Measurements from ENCODE around the gene SLCO2A1.
"Not testable (repeated sequence)": the region's sequence is repeated elsewhere in the genome, so short reads cannot be mapped to it uniquely, and the experiment has no call there.

Gene SLCO2A1

GRCh38 chr3:134029734-134030378 lies at the start of gene SLCO2A1:
TSS of gene SLCO2A1 (minus strand) at chr3:134029925. CDS start at chr3:134029802, 123 bp downstream.
- peak; percentile 29 for DNase-seq

- no peak for DNase-seq
These were observed 49.4 kb upstream of the SLCO2A1 start for GRCh38 chr3:134079111-134079547.

DNA sequence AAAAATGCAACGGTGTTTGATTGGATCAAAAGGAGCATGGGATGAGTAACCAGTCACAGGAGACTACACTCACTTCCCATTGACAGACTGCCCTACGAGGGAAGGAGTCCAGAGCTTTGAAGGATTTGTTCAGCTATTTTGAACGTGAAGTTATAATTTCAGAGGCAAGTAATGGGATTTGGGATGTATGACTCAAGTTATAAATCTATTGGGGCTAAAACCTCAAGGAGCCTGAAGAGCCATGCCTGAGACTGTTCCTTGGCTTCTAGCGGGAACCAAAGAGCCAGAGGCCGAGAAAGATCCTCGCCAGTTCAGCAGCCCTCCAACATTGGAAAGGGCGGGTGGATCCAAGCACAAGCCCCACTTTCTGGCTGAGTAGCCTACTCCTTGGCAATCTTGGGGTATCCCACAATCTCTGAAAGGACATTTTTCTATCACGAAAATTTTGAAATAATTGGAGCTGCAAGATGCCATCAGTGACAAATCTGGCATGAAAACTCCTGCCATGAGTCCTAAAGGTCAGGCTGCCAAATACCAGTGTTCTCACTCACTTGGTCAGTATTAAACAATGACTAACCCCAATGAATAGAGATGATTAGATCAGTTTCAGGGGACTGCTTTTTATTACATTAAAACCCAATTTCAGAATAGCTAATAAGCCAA lies 48.6 kb upstream of the SLCO2A1 start:
- DNase-seq = no peak

DNA sequence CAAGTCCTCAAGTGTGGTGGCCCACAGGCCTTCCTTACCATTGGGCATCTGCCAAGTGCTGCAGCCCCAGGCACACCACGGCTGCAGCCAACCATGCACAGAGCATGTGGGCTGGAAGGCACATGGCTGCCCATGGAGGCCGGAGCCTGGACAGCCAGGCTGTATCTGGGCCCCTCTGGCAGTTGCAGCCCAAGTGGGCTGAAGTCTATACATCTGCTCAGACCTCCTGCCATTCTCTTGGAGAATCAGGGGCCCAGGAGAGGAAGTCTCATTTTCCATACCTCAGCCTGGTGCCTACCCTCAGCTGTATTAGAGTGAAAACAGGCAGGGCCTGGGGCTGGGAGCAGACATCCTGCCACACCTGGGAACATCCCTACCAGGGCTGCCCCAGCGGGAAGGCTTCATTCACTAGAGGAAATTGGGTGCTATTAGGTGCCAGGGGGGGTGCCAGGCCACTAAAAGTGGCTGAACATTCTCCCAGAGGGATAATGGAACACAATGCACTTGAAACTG lies 48.0 kb upstream of the SLCO2A1 start:
- no peak for DNase-seq

DNA sequence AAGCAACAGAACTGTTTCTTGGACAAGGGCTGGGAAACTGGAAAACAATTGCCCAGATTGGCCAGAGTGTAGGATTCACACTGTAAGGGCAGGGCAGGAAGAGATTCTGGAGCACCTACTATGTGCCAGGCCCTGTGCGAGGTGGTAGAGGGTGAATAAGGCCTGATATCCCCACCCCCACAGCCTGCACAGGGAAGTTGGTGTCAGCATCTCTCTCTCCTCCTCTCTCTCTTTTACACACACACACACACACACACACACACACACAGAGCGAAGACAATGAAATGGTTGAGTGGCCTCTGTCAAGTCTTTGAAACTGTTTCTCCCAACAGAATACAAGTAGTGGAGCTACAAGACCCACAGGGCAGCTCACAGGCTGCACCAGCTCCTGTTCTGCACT lies 47.1 kb upstream of the SLCO2A1 start:
- no peak for DNase-seq

GRCh38 chr3:134075846-134076245 lies 46.1 kb upstream of the SLCO2A1 start:
- no peak for DNase-seq

DNA sequence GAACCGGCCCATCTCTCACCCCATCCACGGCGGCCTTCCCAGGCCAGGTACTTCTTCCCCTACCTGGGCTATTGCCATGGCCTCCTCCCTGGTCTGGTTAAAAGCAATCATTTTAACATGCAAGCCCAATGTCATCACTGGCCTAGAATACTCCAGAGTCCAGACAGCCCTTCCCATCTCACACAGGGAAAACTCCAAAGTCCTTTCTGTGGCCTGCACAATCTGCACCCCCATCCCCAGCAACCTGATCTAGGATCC lies 45.8 kb upstream of the SLCO2A1 start:
- DNase-seq = no peak

DNA sequence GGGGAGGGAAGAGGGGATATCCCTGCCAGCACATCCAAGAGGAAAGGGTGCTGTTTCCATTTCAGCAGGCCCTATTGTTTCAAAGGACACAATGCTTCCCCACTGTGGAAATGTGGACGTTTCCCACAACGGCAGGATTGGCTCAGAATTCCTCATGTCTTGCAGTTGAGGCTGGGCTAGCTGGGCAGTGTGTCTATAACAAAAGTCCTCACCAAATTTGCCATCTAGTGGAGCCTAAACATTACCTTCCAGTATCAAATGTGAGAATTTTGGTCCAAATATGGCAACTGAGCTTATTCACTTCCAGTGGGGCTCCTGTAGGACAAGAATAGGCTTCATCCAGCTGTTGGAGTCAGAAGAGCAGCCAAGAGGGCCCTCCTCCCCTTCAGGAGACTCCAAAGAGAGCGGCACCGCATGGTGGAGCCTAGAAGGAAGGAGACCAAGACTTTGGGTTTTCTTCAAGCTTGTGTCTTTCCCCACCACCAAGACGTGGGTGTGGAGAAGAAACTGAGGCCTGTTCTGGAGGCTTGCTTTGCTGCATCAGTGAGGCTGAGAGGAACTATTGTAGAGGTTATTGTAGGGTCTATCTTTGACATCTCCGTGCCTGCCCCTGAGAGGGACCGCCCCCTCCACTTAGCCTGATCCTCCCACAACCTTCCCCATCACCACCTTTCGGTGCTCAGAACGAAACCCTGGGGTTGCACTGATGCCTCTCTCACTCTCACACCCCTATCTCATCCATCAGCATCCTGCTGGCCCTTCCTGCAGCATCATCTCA lies 45.3 kb upstream of the SLCO2A1 start:
- no peak for DNase-seq

- no peak for DNase-seq
These were observed 44.5 kb upstream of the SLCO2A1 start for GRCh38 chr3:134074001-134074789.

DNA sequence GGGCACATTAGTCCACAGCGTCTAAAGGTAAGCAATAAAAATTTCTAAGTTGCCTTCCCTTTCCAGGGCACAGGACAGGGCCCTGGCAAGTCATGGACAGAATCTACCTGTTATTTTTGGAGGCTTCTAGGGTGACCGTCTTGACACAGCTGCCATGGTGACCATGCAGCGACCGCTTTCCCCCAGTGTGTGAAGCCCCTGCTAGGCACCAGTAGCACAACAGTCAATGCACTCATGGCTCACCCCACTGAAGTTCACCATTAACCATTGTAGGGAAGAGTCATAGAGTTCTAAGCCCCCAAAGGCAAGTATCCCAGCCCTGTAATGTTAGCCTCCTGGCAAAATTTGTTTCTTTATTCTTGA lies 43.8 kb upstream of the SLCO2A1 start:
- no peak for DNase-seq

DNA sequence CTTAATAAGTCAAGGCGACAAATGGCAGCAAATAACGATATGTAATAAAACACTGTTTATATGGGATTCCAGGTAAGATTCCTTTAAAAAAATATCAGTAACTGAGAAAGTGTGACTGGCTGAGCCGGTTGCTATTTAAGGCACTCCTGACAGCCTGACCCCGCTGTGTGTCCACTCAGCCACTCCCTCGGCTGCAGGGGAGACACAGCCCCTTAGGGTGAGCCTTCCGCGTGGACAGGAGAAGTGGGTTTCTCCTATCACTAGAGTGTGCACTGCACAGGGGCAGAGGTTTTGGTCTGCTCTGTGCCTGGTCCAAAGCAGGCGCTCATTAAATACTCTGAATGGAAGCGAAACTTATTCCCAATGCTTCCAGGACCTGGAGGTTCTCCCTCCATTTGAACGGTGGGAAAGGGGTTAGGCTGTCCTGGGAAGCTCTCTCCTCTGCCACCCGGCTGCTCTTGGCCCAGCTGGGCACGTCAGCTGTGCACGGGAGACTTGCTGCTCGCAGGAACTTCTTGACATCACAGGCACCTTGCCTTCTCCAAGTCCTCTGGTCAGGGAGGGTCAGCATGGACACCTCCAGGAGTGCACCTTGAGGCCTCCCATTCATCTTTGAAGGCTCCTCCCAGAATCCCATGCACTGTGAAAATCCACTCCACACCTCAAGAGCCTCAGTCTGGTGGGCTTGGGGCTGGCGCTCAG lies 43.3 kb upstream of the SLCO2A1 start:
- DNase-seq = no peak

- DNase-seq = not testable (repeated sequence)
These were observed 40.6 kb upstream of the SLCO2A1 start for GRCh38 chr3:134070281-134070680.

DNA sequence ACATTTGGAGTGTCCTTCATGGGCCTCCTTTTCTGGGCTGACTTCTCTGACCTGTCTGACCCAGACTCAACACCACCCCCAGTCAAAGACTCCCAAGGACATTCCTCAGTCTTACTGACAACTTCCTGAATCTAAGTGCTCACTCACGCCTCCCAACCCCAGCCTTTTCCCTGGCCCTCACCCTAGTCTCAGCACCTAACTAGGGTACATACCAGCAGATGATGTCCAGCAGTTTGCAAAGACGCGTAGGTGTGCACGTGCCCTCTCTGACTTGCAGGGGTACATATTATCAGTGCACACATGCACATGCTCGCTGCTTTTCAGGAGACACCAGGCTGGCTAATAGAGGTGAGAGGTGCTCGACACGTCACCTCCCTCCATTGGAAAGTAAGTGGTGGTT lies 38.7 kb upstream of the SLCO2A1 start:
- DNase-seq = no peak

GRCh38 chr3:134067531-134068161 lies 37.9 kb upstream of the SLCO2A1 start:
- no peak for DNase-seq

GRCh38 chr3:134066651-134067530 lies 37.2 kb upstream of the SLCO2A1 start:
- no peak for DNase-seq

- no peak for DNase-seq
These were observed 36.4 kb upstream of the SLCO2A1 start for GRCh38 chr3:134066158-134066541.

DNA sequence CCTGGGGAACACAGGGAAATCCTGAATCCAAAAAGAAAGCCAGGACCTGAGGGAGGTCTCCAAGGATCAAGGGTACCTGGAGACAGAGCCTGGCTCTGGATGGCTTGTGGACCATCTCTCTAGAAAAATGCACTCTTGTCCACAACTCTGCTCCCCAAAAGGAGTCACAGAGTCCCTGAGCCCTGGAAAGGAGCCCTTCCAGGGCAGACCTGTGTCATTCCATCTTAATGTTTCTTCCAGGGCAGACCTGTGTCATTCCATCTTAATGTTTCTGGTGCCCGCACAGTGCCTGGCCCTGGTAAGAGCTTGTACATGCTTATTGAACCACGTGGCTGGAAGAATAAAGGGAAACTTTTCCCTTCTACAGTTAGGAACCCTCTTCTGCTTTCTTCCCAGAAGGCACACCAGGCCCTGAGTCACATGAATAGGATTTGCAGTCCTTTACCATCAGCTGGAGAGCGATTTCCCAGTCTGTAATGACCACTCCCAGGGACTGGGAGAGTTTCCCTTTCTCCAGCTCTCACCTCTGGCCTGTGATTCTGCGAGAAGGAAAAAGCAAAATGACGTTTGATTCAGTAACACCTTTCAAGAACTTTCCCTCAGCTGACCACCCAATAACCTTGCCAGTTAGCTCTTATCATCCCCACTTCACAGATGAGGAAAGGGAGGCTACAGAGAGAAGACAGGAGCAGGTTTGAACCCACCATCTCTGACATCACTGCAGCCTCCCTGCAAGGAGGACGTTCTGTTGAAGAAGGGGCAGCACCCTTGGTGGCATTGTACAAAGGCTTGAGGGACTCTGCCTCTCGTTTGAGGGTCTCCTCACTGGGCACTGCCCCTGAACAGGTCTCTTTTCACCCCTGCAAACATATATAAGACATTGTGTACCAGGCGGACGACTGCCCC lies 35.8 kb upstream of the SLCO2A1 start:
- no peak for DNase-seq

GRCh38 chr3:134064081-134064480 lies 34.4 kb upstream of the SLCO2A1 start:
- DNase-seq = no peak

GRCh38 chr3:134061401-134061800 lies 31.7 kb upstream of the SLCO2A1 start:
- DNase-seq = no peak
